Type B pancreatic cell (in vitro differentiated cells): ENCODE results near the gene UBE2F. TPM values are rescaled to one million over a fixed set of nuclear protein-coding genes. Genes with fewer than 3 reads are reported as not detected.
"Not testable (repeated sequence)": the region's sequence is repeated elsewhere in the genome, so short reads cannot be mapped to it uniquely, and the experiment has no call there.

Experiments
- DNase-seq: peaks from one replicate; pipeline ENCODE4 v3.0.0; 2021; ENCODE audit warnings: mixed read lengths; ENCODE audit not compliant: unreplicated experiment; ENCODE audit errors: extremely low spot score
- H3K27ac Mint-ChIP-seq: 2 replicates; pipeline ENCODE4 v1.8.0; 2021; ENCODE audit warnings: mild to moderate bottlenecking, mixed read lengths
- H3K27me3 Mint-ChIP-seq: 2 replicates; pipeline ENCODE4 v1.8.0; 2021; ENCODE audit warnings: mixed read lengths
- H3K36me3 Mint-ChIP-seq: 2 replicates; pipeline ENCODE4 v1.8.0; 2021; ENCODE audit warnings: mixed read lengths
- H3K4me1 Mint-ChIP-seq: one replicate; pipeline ENCODE4 v1.8.0; 2021; ENCODE audit warnings: mixed read lengths; ENCODE audit not compliant: unreplicated experiment
- H3K4me3 Mint-ChIP-seq: 2 replicates; pipeline ENCODE4 v1.8.0; 2021; ENCODE audit warnings: mild to moderate bottlenecking, mixed read lengths
- H3K9me3 Mint-ChIP-seq: 2 replicates; pipeline ENCODE4 v1.8.0; 2021; ENCODE audit warnings: mixed read lengths
- CTCF ChIP-seq: fragments of 200-600 bp; sonication (generic); conservative IDR thresholded peaks from 2 replicates; pipeline ENCODE4 v1.5.0; 2021; ENCODE audit warnings: antibody characterized with exemption, mild to moderate bottlenecking
- total RNA-seq: library from RNA; stranded (reverse); gene quantifications from 2 replicates; pipeline ENCODE4 v1.2.1, GENCODE V29; 2021; ENCODE audit warnings: low replicate concordance

UBE2F gene
- total RNA-seq, 1 donor from 2014 or later: 43.1 TPM

DNA sequence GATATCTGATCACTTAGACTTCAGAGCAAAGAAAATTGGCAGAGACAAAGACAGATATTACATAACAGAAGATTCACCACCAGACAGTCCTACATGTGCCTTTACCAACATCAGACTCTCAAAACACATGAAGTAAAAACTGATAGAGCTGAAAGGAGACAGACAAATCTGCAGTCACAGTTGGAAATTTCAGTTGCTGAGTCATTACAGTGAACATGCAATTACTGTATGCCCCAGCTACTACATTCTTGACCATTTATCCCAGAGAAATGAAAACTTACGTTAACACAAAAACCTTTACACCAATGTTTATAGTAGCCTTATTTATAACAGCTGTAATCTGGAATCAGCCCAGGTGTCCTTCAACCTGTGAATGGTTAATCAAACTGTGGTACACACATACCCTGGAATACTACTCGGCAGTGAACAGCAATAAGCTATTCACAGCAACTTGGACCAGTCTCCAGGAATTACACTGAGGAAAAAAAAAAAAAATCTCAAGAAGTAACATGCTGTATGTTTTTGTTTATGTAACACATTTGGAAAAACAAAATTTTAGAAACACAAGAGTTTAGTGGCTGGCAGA is 86.5 kb downstream of the UBE2F start:
- no peaks in the 10 kb centered on the region for H3K9me3 Mint-ChIP-seq
- no peaks in the 10 kb centered on the region for H3K4me1 Mint-ChIP-seq
- H3K27ac Mint-ChIP-seq: no peak overlapping the region
- peaks cover 3% of the 10 kb centered on the region for H3K27me3 Mint-ChIP-seq
- H3K4me3 Mint-ChIP-seq: no peak overlapping the region
- no peak for DNase-seq
- no peak for TF ChIP-seq CTCF
- H3K36me3 Mint-ChIP-seq: no peaks in the 10 kb centered on the region

DNA sequence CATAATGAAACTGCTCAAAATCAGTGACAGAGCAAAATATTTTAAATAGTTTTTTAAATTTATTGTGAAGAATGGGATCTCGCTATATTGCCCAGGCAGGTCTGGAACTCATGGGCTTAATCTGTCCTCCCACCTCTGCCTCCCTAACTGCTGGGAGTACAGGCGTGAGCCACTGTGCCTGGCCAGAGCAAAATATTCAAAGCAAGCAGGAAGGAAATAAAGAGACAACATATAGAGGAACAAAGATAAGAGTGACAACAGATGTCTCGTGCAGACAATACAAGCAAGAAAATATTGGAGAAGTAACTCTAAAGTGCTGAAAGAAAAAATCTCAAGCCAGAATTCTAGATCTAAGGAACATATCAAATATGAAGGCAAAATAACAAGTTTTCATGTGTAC is 89.0 kb downstream of the UBE2F start:
- Mint-ChIP-seq H3K27ac (peak overlapping the region; percentile 53), H3K9me3 (no peaks in the 10 kb centered on the region), H3K27me3 (peaks cover 3% of the 10 kb centered on the region), H3K4me1 (peaks cover 9% of the 10 kb centered on the region), H3K4me3 (no peak overlapping the region), H3K36me3 (no peaks in the 10 kb centered on the region)
- TF ChIP-seq CTCF: no peak
- no peak for DNase-seq

DNA sequence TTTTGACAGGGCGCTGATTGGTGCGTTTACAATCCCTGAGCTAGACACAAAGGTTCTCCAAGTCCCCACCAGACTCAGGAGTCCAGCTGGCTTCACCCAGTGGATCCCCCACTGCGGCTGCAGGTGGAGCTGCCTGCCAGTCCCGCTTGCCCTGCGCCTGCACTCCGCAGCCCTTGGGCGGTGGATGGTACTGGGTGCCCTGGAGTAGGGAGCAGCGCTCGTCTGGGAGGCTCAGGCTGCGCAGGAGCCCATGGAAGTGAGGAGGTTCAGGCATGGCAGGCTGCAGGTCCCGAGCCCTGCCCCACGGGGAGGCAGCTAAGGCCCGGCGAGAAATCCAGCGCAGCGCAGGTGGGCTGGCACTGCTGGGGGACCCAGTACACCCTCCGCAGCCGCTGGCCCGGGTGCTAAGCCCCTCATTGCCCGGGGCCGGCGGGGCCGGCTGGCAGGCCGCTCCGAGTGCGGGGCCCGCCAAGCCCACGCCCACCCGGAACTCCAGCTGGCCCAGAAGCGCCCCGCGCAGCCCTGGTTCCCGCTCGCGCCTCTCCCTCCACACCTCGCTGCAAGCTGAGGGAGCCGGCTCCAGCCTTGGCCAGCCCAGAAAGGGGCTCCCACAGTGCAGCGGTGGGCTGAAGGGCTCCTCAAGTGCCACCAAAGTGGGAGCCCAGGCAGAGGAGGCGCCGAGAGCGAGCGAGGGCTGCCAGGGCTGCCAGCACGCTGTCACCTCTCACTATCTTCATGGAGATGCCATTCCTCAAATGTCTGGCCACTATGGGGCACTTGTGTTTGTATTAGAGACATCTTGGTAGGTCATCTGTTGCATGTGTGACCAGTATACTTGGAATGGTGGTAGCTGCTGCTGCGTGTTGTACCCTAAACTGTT is 91.1 kb downstream of the UBE2F start:
- H3K27me3 Mint-ChIP-seq, H3K36me3 Mint-ChIP-seq, H3K27ac Mint-ChIP-seq, DNase-seq, H3K9me3 Mint-ChIP-seq: not testable (repeated sequence)
- peaks cover 22% of the 10 kb centered on the region for H3K4me1 Mint-ChIP-seq
- H3K4me3 Mint-ChIP-seq: peak overlapping the region; percentile 33

GRCh38 chr2:238059505-238059904 is 92.7 kb downstream of the UBE2F start:
- H3K4me1 Mint-ChIP-seq: peaks cover 36% of the 10 kb centered on the region
- DNase-seq: no peak
- no peak overlapping the region for H3K27ac Mint-ChIP-seq
- no peaks in the 10 kb centered on the region for H3K9me3 Mint-ChIP-seq
- no peaks in the 10 kb centered on the region for H3K36me3 Mint-ChIP-seq
- peak overlapping the region; percentile 94 for H3K4me3 Mint-ChIP-seq
- no peak for TF ChIP-seq CTCF
- H3K27me3 Mint-ChIP-seq: peaks cover 3% of the 10 kb centered on the region

DNA sequence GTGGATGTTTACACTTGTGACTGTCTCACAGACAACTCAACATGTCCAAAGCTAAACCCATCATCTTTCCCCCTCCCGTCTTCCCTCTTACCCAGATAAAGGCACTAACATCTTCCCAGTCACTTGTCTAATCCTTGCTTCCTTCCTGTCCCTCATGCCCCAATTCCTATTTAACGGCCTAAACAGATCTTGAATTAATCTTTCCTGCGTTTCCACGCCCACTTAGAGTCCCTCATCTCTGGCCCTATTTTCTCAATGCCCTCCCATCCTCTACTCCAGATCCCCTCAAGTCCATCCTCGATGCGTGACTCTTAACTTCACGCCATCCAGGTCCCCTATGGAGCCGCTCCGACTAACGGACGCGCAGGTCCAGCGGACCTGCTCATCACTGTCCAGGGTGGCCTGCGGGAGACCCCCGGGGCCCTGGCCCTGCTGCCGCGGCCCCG is 93.3 kb downstream of the UBE2F start:
- Mint-ChIP-seq H3K27me3 (peaks cover 3% of the 10 kb centered on the region), H3K4me1 (peaks cover 36% of the 10 kb centered on the region), H3K4me3 (peak overlapping the region; percentile 94), H3K27ac (peak overlapping the region; percentile 83), H3K36me3 (peaks cover 3% of the 10 kb centered on the region), H3K9me3 (no peaks in the 10 kb centered on the region)
- no peak for DNase-seq
- no peak for TF ChIP-seq CTCF
